Stimulated activated CD4-positive, alpha-beta T cell treated with anti-CD3 and anti-CD28 coated beads, TNF-alpha, amount 100 ng/mL, for 48 hours (primary cell): ENCODE results near the gene SCNN1B.
A peak's percentile ranks its signal among the peaks of the same experiment; 100 is the strongest.
"Not testable (repeated sequence)": the region's sequence is repeated elsewhere in the genome, so short reads cannot be mapped to it uniquely, and the experiment has no call there.

Experiments used
- DNase-seq, 3 donors: peaks; one replicate each; pipeline ENCODE4 v3.0.0-alpha.2; 2020; ENCODE audit warnings: low read depth in 3 of 3

Gene SCNN1B

GRCh38 chr16:23288726-23289512, 13.2 kb upstream of the SCNN1B start:
- DNase-seq = no peak

- no peak for DNase-seq
Measured at GRCh38 chr16:23290189-23291062, 11.7 kb upstream of the SCNN1B start.

GRCh38 chr16:23293016-23293415, 9.1 kb upstream of the SCNN1B start:
- DNase-seq = no peak

GRCh38 chr16:23294260-23294659, 7.8 kb upstream of the SCNN1B start:
- no peak for DNase-seq

GRCh38 chr16:23296994-23297393, 5.1 kb upstream of the SCNN1B start:
- DNase-seq = peak in 1 of 3 donors; percentile 6

GRCh38 chr16:23298290-23298915, 3.7 kb upstream of the SCNN1B start:
- DNase-seq = no peak

GRCh38 chr16:23299815-23300214, 2.3 kb upstream of the SCNN1B start:
- not testable (repeated sequence) for DNase-seq

GRCh38 chr16:23301251-23302044, 654 bp upstream of the SCNN1B start:
- DNase-seq = no peak

GRCh38 chr16:23303685-23304084, 1.6 kb downstream of the SCNN1B start:
- DNase-seq = no peak

GRCh38 chr16:23304620-23305019, 2.5 kb downstream of the SCNN1B start:
- no peak for DNase-seq

- DNase-seq = no peak
Measured at GRCh38 chr16:23306199-23307100, 4.3 kb downstream of the SCNN1B start.

GRCh38 chr16:23310217-23310616, 8.1 kb downstream of the SCNN1B start:
- no peak for DNase-seq

GRCh38 chr16:23310744-23311143, 8.6 kb downstream of the SCNN1B start:
- DNase-seq = no peak

- DNase-seq = no peak
Measured at GRCh38 chr16:23316232-23316631, 14.1 kb downstream of the SCNN1B start.

GRCh38 chr16:23316634-23317265, 14.6 kb downstream of the SCNN1B start:
- DNase-seq = no peak

GRCh38 chr16:23317266-23317661, 15.2 kb downstream of the SCNN1B start:
- DNase-seq = no peak

GRCh38 chr16:23317751-23318150, 15.6 kb downstream of the SCNN1B start:
- DNase-seq = no peak

- DNase-seq = no peak
Measured at GRCh38 chr16:23318639-23319038, 16.5 kb downstream of the SCNN1B start.

- DNase-seq = no peak
Measured at GRCh38 chr16:23319861-23320615, 17.9 kb downstream of the SCNN1B start.
